GM18858 (cell line): ENCODE measurements around the gene ROBO1.

Experiments
- ATAC-seq: cut with Tn5 transposase; IDR thresholded peaks from one replicate; pipeline ENCODE4 v1.9.1; 2021; ENCODE audit not compliant: unreplicated experiment

ROBO1 gene

DNA sequence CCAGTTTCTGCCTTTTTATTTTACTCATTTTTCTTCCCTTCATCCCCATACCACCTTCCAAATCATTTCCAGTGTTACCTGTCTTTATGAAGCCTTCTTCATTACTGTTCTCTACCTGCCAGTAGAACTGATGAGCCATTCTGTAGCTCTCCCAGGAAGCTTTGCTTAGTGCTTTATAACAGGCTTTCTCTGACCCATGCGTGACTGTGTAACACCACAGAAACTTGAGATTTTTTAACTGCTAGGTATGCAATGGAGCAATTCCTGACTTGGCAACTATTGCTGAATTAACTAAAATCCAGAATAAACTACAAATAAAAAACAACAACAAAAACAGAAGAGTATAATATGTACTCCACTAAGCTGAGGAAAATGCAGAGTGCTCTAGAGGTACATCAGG is 289.2 kb downstream of the ROBO1 start:
- no peak for ATAC-seq

DNA sequence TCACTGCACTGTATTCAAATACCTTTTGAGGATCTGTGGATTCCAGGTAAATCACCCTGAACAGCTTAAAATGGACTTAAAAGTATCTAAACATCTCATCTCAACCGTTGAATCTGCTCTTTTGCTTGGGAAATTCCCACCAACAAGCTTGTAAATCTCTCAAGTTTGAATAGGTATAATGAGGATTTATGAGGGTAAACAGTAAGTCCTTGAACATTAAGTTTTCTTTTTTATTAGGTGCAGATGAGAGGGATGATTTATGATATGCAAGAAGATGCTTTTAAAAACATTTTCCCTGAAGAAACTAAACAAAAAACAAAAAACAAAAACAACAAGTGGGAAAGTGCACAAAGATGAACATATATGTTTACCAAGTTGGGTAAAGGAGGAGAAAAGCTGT is 290.6 kb downstream of the ROBO1 start:
- no peak for ATAC-seq

GRCh38 chr3:79473993-79474392 is 293.8 kb downstream of the ROBO1 start:
- no peak for ATAC-seq

DNA sequence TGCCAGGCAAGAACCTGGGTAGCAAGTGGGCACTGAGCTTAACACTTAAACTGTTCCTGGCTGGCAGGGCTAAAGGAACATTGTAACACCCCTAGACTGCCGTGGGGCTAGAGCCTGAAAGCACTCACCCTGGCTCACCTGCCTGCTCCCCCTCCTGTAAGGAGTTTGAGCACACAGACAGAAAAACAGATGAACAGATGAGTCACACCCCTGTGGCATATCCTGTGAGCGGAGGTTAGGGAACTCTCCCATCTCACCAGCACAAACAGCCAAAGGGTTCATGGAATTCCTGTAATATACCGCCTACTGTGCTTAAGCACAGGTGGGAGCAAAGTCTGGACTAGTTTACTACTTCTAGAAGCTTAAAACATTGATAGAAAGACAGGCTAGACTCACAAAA is 300.1 kb downstream of the ROBO1 start:
- ATAC-seq, result no peak

DNA sequence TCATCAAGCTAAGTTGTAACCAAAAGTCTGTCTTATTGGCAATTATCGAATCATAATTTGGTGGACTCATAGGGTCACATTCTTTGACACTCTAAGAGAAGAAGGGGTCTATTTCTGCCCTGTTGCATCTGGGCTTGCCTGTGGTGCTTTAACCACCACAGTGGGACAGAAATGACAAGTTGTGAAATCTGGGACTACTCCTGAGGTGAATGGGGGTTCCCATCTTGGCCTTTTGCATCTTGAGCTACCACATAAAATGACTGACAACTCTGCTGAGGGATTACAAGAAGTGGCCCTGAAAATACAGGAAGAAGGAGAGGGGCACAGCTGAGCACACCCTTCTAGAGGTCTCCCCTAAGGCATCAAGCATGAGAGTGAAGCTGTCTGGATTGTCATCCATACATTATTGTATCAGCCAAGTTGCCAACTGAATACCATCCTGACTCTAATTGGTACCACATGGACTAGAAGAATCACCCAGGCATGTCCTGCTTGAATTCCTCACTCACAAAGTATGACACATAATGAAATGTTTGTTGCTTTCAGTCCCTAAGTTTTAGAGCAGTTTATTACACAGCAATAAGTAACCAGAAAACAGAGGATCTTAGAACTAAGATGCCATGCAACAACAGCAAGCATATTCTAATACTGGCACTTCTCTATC is 306.5 kb downstream of the ROBO1 start:
- ATAC-seq, result no peak

- ATAC-seq, result no peak
Observed at GRCh38 chr3:79453600-79453999, 314.2 kb downstream of the ROBO1 start.

GRCh38 chr3:79436387-79436786 is 331.4 kb downstream of the ROBO1 start:
- ATAC-seq, result no peak

DNA sequence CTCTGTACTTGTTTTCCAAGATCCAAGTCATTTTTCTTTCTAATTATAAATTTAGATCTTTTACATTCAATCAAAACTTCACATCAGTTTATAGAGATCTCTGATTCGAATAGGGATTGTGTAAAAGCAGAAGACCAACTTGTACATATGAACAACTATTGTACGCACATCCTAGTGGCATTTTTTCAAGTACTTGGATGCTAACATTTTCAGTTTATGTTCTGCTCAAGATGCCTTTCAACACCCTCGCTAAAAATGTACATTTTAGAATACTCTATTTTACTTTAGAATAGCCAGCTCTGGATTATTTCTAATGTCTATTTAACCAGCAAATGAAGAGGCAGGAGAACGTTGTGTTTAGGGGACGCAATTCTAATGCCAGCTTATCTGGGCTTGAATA is 340.7 kb downstream of the ROBO1 start:
- no peak for ATAC-seq

DNA sequence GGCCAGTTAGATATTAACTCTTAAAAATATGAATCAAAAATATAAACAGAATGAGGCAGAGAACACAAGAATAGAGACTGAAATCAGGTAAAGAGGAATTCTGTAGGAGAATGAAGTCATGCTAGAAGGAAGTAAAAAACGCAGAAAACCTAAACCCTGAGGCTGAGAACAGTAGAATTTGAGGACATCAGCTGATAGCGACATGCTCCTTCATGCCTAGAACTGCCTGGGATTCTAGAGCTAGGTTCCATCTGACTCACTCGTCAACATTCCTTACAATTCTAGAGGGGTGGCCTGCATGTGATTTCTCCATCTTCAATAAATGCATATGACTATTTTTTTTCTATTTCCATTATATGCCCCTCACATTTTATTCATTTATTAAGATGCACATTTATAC is 343.0 kb downstream of the ROBO1 start:
- no peak for ATAC-seq

- ATAC-seq, result no peak
Observed at GRCh38 chr3:79423417-79423816, 344.4 kb downstream of the ROBO1 start.

DNA sequence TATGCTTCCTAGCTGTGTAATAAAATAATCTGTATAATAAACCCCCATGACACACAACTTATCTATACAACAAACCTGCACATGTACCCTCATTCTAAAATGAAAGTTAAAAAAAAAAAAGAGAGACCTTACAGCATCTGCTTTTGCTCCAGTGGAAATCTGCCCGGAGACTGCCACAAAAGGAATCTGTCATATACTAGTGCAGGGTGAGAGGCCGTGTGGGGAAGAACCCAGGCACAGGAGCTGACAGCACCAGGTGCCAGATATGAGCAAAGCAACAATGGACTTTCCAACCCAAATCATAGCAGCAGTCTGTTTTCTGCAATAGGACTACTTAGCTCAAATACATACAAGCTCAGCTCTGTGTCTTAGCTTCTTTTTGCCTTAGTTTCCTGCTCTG is 346.5 kb downstream of the ROBO1 start:
- ATAC-seq, result no peak

DNA sequence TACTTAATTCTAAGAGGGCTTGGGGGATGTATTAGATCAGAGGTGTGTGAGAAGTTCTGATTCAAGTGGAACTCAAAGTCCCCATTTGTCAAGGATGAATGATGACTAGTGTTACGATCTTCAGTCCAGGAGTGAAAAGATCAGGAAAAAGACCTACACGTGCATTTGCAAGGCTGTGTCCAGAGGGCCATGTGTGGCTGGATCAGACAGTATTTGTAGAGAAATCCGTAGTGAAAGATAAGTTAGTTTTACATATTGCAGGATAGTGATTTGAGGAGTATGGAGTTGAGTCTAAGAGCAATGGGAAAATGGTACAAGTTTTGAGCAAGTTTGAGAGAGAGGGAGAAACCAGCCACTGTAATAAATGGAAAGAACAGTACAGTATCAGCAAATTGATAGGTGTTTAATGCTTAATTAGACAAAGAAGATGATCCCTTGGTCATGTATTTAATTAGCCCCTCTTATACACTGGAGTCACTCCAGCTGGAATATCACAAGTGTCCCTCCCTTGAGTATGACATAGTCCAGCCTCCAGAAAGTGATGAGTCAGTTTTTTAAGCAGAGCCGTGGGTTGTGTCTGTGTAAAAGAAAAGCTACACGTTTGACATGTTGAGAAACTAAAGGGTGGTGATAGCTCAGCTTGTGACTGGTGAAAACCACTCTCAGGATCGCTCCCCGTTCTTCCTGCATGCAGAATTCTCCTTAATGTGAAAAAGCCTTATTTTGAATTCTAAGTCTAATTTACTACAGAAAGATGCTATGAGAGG is 348.8 kb downstream of the ROBO1 start:
- no peak for ATAC-seq

GRCh38 chr3:79415356-79415755 is 352.4 kb downstream of the ROBO1 start:
- ATAC-seq, result no peak

DNA sequence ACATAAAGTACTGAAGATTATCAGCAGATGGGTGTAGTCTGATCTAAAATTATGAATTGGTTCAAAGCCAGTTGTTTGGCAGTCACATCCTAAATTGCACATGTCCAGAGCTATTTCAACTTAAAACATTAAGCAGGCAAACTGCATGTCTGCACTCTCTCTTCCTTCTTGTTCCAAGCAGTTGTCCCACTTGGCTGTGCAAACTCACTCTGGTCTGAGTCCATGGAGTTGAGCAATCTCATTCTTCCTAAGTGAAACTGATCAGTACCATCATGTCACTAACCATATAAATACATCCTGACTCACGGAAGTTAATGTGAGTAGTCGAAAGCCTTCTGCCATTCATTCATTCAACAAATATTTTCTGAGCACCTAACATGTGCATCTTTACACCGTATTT is 353.0 kb downstream of the ROBO1 start:
- ATAC-seq, result no peak

GRCh38 chr3:79414035-79414434 is 353.8 kb downstream of the ROBO1 start:
- ATAC-seq, result no peak

DNA sequence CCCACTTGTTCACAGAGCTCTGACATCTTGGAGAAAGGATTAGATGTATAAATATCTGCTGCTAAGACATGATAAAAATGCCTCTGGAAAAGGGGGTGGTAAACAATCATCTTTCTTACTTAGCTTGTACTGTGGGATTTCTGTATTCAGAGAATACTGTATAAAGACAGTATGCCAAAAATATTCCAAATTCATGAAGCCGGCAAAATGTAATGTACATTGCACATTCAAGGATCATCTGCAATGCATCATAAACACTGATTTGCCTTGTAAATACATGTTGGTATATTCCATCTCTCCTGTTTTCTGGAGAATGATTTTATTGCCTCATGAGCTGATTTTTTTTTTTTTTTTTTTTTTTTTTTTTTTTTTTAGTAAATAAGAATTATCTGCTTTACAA is 355.3 kb downstream of the ROBO1 start:
- no peak for ATAC-seq

GRCh38 chr3:79410617-79411016 is 357.2 kb downstream of the ROBO1 start:
- ATAC-seq, result no peak

GRCh38 chr3:79410136-79410535 is 357.7 kb downstream of the ROBO1 start:
- ATAC-seq, result no peak

GRCh38 chr3:79406175-79406574 is 361.6 kb downstream of the ROBO1 start:
- no peak for ATAC-seq

GRCh38 chr3:79405183-79405582 is 362.6 kb downstream of the ROBO1 start:
- no peak for ATAC-seq

DNA sequence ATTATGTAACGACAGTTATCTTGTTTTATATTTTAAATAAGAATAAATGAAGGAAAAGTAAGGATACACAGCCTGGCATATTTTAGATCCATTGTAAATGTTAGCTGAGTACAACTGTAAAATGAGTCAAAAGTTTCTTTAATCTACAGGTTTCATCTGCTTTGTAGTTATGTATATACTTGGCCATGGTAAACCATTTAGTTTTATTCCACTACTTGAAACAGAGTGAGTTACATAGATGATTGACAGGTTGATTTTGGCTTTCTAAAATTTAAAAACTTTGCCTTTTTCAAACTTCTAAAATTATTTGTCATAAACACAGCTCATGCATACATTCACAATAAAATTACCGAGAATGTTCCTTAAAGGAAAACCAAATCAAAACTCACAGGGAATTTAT is 371.2 kb downstream of the ROBO1 start:
- no peak for ATAC-seq

DNA sequence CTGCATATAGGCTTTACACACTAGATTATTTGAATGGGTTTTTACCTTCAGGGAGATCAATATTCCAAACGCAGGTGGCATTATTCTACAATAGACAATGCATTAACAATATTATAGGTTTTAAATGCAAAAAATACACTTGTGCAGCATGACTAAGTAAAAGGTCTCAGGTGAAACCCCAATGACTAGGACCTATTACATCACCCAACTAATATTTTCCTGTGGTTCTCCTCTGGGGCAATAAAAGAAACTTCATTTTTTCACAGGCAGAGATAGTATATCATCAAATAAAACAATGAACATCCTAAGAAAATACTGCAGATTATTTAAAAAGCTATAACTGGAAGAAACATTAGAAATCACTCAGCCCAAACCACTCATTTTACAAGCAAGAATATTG is 375.3 kb downstream of the ROBO1 start:
- no peak for ATAC-seq

DNA sequence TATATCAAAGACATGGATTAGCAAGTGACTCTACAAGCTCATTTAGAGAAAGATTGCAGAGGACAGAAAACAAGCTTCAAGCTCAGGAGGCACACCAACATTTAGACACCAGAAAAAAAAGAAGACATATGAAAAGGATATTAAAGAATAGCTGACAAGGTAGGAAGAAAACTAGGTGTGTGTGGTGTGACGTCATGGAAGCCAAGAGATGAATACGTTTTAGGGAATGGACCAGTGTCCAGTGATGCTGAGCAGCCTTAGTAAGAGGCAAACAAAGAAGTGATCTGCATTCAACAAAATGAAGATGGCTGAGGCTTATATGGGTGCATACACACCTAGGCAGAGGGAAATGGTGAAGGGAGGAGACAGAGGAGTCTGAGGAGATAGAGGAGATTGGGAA is 377.4 kb downstream of the ROBO1 start:
- ATAC-seq, result no peak
